ENCODE data around the gene ATP9B. TPM values are rescaled to one million over a fixed set of nuclear protein-coding genes. Genes with fewer than 3 reads are reported as not detected.

The ATP9B gene
- total RNA-seq, 1 experiment from 2014 or later = 44.4 TPM

- in situ Hi-C loops (cut with HindIII; ENCODE audit: low pct_unique_long_range_greater_than_20kb, low sequenced_read_pairs) = no loop called here
- intact Hi-C loops (cut with micrococcal nuclease; ENCODE audit: unreplicated experiment) = no loop called here
- Histone ChIP-seq H3K4me1 (ENCODE audit: control insufficient read depth, insufficient read depth, low read length) (peaks cover 17% of the 10 kb centered on the region), H3K9me3 (ENCODE audit: control insufficient read depth, insufficient read depth, low read depth, low read length) (no peaks in the 10 kb centered on the region), H3K27me3 (ENCODE audit: control insufficient read depth, insufficient read depth, low read length) (peaks cover 4% of the 10 kb centered on the region; the same call in 1 of the 2 replicates), H3K36me3 (ENCODE audit: control insufficient read depth, insufficient read depth, low read length) (no peaks in the 10 kb centered on the region), H3K27ac (ENCODE audit: low read length) (peak overlapping the region; percentile 62), H3K4me3 (ENCODE audit: low read depth in 2 of 2, low read length in 2 of 2) (peak overlapping the region; percentile 59 to 70)
- BruUV-seq (replicated peaks) = no TSS peak
- DNase-seq (ENCODE audit: low read depth, low spot score) (no peak), ATAC-seq (peak; percentile 74)
- CTCF ChIA-PET = interaction anchor here (0.7 kb wide), 2 partner anchors 9 to 199 kb away, joined by 3 read pairs; no protein-coding TSS in a partner anchor
- POLR2A ChIA-PET = interaction anchor here (1.0 kb wide), 1 partner anchor 9 kb away, joined by 3 read pairs; no protein-coding TSS in a partner anchor
- TF ChIP-seq SIN3A (IDR thresholded peaks at IDR 0.05; ENCODE audit: borderline replicate concordance, insufficient read depth, low read depth, low read length) = peak; percentile 64; the same call in 1 of the 2 replicates
- TF ChIP-seq CTCF (IDR thresholded peaks at IDR 0.05) = no peak
- no peak for TF ChIP-seq TCF7L2 (IDR thresholded peaks at IDR 0.05; ENCODE audit: low read depth, low read length)
- TF ChIP-seq, protein P1, sequence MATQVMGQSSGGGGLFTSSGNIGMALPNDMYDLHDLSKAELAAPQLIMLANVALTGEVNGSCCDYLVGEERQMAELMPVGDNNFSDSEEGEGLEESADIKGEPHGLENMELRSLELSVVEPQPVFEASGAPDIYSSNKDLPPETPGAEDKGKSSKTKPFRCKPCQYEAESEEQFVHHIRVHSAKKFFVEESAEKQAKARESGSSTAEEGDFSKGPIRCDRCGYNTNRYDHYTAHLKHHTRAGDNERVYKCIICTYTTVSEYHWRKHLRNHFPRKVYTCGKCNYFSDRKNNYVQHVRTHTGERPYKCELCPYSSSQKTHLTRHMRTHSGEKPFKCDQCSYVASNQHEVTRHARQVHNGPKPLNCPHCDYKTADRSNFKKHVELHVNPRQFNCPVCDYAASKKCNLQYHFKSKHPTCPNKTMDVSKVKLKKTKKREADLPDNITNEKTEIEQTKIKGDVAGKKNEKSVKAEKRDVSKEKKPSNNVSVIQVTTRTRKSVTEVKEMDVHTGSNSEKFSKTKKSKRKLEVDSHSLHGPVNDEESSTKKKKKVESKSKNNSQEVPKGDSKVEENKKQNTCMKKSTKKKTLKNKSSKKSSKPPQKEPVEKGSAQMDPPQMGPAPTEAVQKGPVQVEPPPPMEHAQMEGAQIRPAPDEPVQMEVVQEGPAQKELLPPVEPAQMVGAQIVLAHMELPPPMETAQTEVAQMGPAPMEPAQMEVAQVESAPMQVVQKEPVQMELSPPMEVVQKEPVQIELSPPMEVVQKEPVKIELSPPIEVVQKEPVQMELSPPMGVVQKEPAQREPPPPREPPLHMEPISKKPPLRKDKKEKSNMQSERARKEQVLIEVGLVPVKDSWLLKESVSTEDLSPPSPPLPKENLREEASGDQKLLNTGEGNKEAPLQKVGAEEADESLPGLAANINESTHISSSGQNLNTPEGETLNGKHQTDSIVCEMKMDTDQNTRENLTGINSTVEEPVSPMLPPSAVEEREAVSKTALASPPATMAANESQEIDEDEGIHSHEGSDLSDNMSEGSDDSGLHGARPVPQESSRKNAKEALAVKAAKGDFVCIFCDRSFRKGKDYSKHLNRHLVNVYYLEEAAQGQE (IDR thresholded peaks at IDR 0.05; ENCODE audit: insufficient read depth in 1 of 2, low read depth in 2 of 2, low read length in 1 of 2) = no peak
- peak; percentile 9; the same call in 1 of the 2 replicates for TF ChIP-seq POLR2AphosphoS5 (IDR thresholded peaks at IDR 0.05; ENCODE audit: low read depth, low read length)
These were observed 324.7 kb downstream of the ATP9B start for GRCh38 chr18:79393635-79394533.

GRCh38 chr18:79394534-79395307 lies 325.5 kb downstream of the ATP9B start:
- ChIA-PET POLR2A (interaction anchor here (0.6 kb wide), 1 partner anchor 73 kb away, joined by 3 read pairs; no protein-coding TSS in a partner anchor), CTCF (no interaction called here)
- intact Hi-C loops (cut with micrococcal nuclease; ENCODE audit: unreplicated experiment) (no loop called here), in situ Hi-C loops (cut with HindIII; ENCODE audit: low pct_unique_long_range_greater_than_20kb, low sequenced_read_pairs) (no loop called here)
- Histone ChIP-seq H3K4me3 (ENCODE audit: low read depth in 2 of 2, low read length in 2 of 2) (peak overlapping the region; percentile 59 to 70), H3K36me3 (ENCODE audit: control insufficient read depth, insufficient read depth, low read length) (no peaks in the 10 kb centered on the region), H3K27ac (ENCODE audit: low read length) (peak overlapping the region; percentile 55; the same call in 1 of the 2 replicates), H3K27me3 (ENCODE audit: control insufficient read depth, insufficient read depth, low read length) (no peaks in the 10 kb centered on the region), H3K4me1 (ENCODE audit: control insufficient read depth, insufficient read depth, low read length) (peaks cover 24% of the 10 kb centered on the region), H3K9me3 (ENCODE audit: control insufficient read depth, insufficient read depth, low read depth, low read length) (no peaks in the 10 kb centered on the region)
- DNase-seq (ENCODE audit: low read depth, low spot score) (no peak), ATAC-seq (peak; percentile 66)
- TF ChIP-seq CTCF (IDR thresholded peaks at IDR 0.05) (no peak), POLR2AphosphoS5 (IDR thresholded peaks at IDR 0.05; ENCODE audit: low read depth, low read length) (no peak), TCF7L2 (IDR thresholded peaks at IDR 0.05; ENCODE audit: low read depth, low read length) (no peak), SIN3A (IDR thresholded peaks at IDR 0.05; ENCODE audit: borderline replicate concordance, insufficient read depth, low read depth, low read length) (no peak)
- TF ChIP-seq, protein P1 (IDR thresholded peaks at IDR 0.05; ENCODE audit: insufficient read depth in 1 of 2, low read depth in 2 of 2, low read length in 1 of 2) = no peak
- no TSS peak for BruUV-seq (replicated peaks)

All from Panc1 (cell line).